Prostate gland (tissue), 2 donors: ENCODE results near the gene ITGA1.

Experiments
- CTCF ChIP-seq, 4 experiments: fragments of 200-600 bp in 2 of 4; fragments of 450-650 bp in 2 of 4; sonication (generic) in 2 of 4; IDR thresholded peaks; 1 replicate in 3 of 4; 2 replicates in 1 of 4; pipeline ENCODE4 v1.5.1; 2016 to 2019; ENCODE audit warnings: antibody characterized with exemption in 4 of 4, mild to moderate bottlenecking in 2 of 4, moderate library complexity in 2 of 4
- POLR2A ChIP-seq: fragments of 450-650 bp; IDR thresholded peaks from one replicate; pipeline ENCODE4 v1.6.1; 2016; ENCODE audit warnings: antibody characterized with exemption, mild to moderate bottlenecking

GRCh38 chr5:52887066-52887465 lies 99.3 kb downstream of the ITGA1 start:
- TF ChIP-seq CTCF (IDR thresholded peaks at IDR 0.05) (no peak), POLR2A (no peak)
